Activated CD4-positive, alpha-beta T cell treated with anti-CD3 and anti-CD28 coated beads, Interleukin-2, amount 50 U/mL, for 24 hours (primary cell): ENCODE measurements around the gene MED31.
"Not testable (repeated sequence)": the region's sequence is repeated elsewhere in the genome, so short reads cannot be mapped to it uniquely, and the experiment has no call there.

Source experiments
- DNase-seq, 2 donors: peaks; one replicate each; pipeline ENCODE4 v3.0.0-alpha.2; 2020; ENCODE audit warnings: low read depth in 1 of 2, low spot score in 1 of 2

The MED31 gene

DNA sequence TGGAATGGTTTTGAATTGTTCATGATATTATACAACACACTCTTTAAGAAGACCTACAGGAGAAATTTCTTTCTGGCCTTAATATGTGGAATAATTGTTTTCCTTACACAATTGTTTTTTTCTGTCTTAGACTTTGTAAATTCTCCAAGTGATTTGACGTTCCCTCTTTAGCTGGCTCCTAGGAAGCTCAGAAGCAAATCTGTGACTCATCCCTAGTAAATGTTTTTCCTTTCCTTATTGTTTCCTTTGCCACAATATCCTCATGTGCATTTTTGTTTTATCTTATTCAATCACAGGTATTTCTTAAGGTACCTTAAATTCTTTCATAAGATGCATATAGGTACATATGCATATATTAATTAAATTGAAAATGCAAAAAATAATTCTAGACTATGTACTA is 24.4 kb downstream of the MED31 start:
- no peak for DNase-seq

DNA sequence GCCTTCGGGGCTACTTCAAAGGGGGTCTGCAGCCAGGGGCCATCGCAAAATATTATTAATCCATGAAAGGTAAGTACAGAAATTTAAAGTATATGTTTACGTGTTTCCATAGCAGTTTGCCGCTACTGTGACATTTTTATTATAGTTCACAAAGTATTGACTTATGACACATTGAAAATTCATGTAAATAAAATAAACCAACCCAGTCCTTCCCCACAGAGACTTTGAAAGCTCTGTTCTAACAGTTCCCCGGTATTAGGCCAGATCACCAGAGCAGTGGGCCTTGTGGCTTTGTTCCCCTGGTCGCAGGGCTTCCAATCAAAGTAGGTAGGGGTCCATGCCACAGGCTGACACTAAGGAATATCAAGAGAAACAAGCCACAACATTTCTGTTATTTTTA is 24.8 kb downstream of the MED31 start:
- DNase-seq, result no peak

DNA sequence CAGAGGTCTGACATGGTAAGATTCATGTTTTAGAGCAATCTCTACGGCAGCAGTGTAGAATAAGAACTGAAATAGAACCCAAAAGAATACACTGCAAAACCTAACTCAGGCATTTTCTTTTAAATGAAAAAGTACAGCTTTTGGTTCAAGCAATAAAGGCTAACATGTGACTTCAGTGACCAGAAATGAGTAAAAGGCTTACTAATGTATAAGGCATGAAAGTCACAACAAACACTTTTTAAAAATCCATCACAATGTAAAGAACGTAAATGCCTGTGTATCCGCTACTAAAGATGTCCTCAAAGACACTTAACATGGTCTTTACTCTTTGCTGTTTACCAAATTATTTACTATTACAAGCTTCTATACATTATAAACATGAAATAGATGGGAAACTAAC is 27.5 kb downstream of the MED31 start:
- DNase-seq, result no peak

DNA sequence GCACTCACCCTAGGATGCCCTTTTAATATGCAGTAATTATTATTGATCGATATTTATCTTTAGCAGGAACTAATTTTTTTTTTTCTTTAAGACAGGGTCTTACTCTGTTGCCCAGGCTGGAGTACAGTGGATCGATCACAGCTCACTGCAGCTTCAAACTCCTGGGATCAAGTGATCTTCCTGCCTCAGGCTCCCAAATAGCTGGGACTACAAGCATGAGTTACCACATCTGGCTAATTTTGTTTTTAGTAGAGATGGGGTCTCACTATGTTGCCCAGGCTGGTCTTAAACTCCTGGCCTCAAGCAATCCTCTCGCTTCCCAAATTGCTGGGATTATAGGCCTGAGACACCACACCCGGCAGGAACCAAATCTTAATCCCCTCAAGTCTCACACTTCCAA is 40.2 kb downstream of the MED31 start:
- DNase-seq, result no peak

DNA sequence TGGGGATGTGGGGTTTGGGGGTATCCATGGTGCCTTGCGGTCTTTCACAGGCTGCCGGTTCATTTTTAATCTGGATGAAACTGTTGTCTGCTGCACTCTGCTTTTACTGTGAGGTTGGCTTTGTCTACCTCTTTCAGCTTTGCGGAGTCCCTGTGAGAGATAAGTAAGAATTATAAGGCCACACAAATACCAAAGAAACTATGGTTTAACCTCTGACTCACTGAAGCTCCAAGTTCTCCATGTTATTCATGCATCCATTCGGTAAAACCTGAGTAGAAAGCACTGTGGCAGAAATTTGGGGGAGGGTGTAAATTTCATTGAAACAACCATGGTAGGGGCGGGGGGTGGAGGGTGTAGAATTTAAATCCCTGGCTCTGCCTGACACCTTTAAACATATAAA is 41.4 kb downstream of the MED31 start:
- DNase-seq, result no peak

DNA sequence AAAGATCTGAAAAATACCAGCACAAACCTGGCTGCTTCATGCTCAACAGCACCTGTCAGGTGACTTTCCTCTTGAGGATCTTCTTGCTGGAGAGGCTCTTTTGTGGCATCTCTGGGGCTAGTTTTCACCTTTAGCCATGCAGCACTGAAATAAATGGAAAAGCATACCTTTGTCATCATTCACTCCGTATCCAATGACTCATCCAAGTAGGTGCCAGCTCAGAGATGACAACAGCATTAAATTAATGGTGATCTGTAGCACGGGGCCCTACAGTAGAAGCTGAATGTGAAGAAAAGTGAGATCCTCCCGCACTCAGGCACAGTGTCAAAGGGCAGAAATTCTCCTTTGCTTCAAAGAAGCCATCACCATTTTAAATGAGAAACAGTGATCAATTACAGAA is 43.1 kb downstream of the MED31 start:
- DNase-seq, result no peak

DNA sequence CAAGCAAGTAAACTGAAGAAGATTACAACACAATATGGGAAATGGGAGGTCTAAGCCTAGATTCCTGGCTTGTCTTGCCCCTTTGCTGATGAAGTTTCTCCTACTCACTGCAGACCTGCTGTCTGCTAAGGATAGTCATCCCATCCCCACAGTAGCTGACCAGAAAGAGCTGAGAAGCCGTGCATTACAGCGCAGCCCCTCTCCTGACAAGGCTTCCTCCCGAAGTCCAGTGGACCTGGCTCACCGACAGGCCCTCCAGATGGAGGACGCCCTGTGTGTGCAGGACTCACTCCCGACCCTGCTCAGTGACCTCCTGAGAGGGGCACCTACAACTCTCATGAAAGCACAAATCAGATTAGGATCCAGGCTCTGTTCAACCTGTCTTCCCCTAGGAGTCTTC is 46.3 kb downstream of the MED31 start:
- DNase-seq, result no peak

DNA sequence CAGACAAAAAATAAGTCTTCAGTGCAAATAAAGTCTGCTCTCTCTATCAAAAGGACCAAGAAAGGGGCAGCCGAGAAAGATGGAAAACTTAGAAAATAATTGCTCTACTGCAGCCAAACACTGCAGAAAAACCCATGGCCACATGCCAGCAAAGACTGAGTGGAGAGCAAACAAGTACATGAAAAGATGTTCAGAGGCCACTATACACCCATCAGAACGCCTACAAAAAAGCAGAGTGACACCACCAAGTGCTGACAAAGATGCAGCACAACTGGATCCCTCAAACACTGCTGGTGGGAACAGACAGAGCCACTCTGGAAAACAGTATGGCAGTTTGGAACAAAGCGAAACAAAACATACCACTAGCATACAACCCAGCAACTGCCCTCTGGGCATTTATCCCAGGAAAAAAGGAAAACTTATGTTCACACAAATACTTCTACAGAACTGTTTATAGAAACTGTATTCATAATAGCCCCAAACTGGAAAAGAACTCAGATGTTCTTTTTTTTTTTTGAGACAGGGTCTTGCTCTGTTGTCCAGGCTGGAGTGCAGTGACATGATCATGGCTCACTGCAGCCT is 47.6 kb downstream of the MED31 start:
- no peak for DNase-seq

DNA sequence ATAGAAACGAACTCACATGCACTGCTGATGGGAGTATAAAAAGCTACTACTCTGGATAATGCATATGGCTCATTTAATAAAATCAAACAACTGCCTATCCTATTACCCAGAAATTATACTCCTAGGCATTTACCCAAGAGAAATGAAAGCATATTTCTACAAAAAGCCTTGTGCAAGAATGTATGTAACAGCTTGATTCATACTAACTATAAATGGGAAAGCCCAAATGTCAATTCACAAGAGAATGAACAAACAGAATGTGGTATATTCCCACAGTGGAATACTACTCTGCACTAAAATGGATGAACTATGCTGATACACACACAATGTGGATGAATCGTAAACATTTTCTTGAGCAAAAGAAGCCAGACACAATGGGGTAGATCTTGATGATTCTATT is 49.3 kb downstream of the MED31 start:
- DNase-seq, result no peak

DNA sequence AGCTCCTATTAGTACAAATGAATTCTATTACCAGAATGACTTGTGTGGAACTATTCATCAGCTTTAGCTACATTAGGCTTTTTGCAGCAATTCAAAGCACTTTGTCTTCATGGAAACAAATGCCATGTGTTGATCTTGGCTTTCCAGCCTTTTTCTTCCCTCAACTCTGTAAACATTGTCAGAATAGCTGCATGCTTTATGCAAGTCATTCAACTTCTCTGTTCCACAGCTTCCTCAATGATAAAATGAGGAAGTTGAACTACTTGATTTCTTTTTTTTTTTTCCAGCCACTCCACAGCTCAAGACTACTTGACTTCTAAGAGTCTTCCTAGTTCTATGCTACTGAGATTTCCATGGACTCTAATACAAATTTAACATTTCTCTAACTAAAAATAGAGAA is 52.0 kb downstream of the MED31 start:
- DNase-seq, result no peak

DNA sequence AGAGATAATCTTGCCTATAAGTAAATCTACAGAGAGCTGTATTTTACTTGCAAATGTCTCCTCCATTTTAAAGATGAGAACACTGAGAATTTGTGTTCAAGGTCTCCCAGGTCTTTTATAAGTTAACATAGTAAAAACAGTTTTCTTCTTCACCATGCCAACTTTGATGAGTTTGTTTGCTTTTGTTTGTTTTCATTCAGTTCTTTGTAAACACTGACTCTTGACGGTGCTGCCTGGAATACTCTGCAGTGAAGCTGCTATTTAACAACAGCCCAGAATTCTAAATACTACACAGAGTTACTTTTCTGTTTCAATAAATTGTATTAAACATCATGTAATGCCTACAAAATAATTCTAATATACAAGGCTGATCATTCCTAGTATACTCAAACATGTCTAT is 53.7 kb downstream of the MED31 start:
- DNase-seq, result no peak

DNA sequence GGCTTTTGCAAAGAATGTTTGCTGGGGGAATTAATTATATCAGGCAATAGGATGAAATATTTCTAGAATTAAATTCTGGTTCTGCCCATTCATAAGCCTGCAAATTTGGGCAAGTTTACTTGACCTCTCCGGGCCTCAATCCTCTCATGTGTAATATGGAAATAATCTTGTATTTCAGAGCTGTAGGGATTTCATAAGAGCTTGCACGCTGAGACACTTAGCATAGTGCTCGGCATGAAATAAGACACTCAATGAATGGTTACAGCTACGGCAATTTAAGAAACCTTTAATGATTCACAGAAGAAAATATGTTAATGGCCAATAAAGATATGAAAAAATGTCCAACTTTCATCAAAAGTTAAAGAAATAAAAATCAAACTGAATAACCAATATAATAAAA is 54.5 kb downstream of the MED31 start:
- DNase-seq, result no peak

DNA sequence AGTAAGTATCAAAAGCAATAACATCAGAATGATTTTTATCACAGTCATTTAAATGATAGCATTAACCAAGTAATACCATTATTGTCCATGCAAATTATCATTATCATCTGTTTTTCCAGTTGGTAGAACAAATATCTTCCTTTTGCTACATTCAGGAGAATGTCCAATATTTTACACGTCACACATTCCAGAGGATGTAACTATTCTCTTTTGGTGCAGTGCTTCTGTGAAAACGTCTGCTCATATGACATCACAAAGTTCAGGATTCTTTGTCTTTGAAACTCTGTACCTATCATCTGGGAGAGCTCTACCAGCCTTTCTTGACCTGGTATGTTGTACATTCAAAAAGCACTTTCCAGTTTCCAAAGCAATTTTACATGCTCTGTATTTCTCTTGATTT is 54.9 kb downstream of the MED31 start:
- DNase-seq, result no peak

DNA sequence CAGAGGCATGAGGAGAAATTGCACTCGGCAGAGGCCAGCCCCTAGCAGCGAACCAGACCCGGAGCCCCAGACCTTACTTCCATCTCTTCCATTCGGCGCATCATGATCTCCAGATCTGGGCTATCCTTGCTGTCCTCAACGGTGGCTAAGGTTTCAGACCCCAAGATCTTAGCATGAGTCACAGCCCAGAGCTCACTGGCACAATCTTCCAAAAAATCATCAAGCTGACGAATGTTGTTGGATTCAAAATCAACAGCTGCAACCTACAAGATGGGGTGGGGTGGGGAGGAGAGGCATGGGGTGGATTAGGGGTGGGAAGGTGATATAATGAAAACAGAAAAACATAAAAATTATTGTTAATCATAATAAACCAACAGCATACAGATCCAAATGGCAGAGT is 55.3 kb downstream of the MED31 start:
- DNase-seq, result no peak

DNA sequence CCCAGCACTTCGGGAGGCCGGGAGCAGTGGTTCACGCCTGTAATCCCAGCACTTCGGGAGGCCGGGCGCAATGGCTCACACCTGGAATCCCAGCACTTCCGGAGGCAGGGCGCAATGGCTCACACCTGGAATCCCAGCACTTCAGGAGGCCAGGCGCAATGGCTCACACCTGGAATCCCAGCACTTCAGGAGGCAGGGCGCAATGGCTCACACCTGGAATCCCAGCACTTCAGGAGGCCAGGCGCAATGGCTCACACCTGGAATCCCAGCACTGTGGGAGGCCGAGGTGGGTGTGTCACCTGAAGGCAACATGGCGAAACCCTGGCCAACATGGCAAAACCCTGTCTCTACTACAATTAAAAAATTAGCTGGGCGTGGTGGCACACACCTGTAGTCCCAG is 58.0 kb downstream of the MED31 start:
- DNase-seq, result not testable (repeated sequence)
